NCI-H1694 (cell line): ENCODE measurements around the gene SOX6.

Source experiments
- DNase-seq: peaks from one replicate; lab custom pipeline; 2025; lab: John Stamatoyannopoulos, UW

The SOX6 gene

DNA sequence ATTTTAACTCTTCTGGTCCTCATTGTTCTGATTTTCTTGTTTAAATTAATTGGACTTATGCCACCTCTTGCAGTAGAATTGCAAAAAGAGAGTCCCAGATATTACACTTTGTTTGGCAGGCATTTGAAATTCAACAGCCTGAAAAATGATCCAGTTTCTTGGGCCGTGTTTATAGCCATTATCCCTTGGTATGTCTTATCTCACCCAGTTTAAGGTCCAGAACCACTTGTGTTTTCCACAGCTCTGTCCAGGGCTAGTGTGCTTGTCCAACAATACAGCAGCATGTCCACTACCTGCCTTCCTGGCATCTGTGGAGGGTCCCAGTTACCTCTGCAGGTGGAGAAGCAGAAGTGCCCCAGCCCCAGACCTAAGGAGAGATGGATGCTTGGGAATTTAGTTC is 397.4 kb downstream of the SOX6 start:
- no peak for DNase-seq

- no peak for DNase-seq
Measured at GRCh38 chr11:15957234-15957633, 399.1 kb downstream of the SOX6 start.

- DNase-seq = no peak
Measured at GRCh38 chr11:15956302-15956701, 400.0 kb downstream of the SOX6 start.

GRCh38 chr11:15955595-15955994 is 400.8 kb downstream of the SOX6 start:
- DNase-seq = no peak

DNA sequence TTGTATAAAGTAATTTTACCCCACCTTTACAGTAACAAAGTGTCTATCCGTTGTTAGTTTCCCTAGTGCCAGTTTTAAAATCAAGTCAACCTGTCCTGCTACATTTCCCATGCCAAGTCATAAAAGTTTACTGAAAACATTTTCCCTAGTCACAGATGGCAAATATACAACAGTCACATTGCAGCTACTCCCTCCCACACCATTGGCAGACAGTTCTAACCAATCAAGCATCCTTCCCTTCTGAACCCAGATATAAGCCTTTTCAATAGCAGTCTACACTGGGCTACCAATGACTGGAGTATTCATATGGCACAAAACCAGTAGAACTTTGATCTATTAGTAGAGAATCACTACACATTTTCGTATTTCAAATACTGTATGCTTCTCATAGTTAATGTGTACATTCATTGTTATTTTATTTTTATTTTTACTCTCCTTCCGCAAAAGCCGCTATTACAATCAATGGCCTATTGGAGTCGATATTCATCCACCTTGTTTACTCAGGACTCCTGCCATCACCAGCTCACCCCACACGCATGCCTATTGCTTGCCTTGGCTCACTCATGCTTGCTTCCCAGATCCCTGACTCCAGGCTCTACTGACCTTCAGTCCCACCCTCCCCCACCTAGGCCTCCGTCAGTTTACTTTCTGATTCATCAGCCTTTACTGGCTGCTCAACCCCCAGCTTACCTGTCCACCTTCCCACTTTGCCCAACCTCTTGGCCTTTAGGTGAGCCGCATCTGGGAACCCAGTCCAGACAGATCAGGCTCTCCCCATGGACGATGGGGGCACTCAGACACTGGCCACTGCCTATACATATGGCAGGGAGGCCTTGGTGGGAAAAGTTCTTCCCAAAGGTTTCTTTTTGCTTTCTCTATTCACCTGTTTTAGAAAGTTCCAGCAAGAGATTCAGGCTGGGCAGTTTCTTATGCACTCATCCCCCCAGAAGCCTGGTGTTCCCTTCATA is 408.4 kb downstream of the SOX6 start:
- no peak for DNase-seq

DNA sequence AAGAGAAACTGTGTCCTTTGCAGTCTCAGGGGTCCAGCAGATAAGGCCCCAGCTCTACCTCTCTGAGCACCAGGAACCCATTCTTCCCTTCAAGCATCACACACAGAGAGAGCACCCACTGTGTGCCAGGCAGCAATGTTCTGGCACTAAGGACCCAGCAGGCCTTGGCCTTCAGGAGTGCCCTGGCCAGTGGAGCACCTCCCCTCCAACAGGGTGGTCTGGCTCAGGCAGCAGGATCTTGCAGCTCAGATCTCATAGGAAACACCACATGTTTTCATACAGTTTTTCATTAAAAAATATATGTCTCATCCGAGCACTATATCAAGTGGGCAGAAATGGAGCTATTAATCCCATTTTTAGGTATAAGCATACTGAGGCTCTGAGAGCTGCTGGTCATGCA is 410.6 kb downstream of the SOX6 start:
- DNase-seq = no peak

GRCh38 chr11:15944460-15944859 is 411.9 kb downstream of the SOX6 start:
- no peak for DNase-seq

DNA sequence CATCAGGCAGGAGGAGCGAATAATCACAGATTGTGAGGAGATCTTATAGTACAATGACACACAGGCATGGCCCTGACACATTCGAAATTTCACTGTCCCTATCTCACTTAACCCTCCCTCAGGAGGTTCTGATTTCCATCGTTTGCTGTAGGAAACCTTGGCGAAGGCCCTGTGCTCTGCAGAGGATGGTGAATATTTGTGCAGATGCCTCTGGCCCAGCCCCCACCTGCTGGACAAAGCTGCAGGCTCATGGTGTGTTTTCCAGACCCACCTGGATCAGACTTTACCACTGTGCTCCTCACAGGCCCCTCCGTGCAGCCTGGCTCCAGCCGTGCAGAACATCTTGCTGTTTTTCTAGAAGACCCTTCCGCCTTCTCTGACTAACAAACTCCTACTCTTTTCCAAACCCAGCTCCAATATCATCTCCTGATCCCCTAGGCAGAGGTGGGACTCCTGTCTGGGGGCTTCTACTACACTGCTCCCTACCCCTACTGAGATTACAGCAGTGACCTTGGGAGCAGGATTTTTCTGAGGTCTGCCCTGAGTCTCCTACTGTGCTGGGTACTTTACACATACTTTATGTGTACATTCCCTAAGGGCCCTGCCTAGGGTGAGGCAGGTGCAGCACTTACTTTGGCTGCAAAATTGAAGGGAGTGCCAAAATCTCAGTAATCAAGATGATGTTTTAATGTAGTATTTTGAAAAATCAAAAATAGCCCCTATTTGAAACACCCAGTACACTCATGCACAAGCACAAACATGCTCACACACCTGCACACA is 412.7 kb downstream of the SOX6 start:
- DNase-seq = no peak

GRCh38 chr11:15942936-15943335 is 413.4 kb downstream of the SOX6 start:
- no peak for DNase-seq

GRCh38 chr11:15942126-15942525 is 414.2 kb downstream of the SOX6 start:
- no peak for DNase-seq

- DNase-seq = no peak
Measured at GRCh38 chr11:15941206-15941770, 415.1 kb downstream of the SOX6 start.

DNA sequence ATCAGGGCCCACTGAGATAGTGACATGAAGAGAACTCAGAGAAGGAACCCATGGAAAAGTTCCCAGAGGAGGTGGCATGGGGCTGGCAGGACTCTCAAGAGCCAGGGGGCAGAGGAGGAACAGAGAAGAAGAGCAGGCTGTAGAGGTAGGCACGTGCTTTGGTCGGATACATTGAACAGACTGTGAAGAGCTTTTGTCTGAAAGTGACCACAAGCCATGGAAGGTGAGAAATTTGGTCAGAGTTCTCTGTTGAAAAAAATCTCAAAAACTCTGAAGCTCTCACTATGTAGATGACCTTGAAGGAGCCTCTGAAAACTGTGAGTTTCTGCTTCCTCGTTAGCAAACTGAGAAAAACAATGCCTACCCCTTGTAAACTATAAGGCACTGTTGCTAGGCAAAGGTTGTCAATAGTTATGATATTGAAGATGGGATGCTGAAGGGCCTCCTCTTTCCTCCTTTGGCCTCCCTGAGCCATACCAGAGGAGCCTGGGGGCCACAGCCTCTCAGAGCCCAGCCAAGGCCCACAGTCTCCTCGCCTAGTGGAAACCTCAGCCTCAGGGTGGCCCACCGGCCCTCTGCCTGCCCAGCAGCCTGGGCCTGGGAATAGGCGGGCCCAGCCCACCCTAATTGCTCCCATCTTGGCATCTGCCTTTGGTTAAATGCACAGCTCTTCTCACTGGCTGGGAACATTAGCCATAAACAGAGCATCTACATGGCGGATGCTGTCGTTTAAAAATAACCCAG is 415.7 kb downstream of the SOX6 start:
- DNase-seq = no peak

DNA sequence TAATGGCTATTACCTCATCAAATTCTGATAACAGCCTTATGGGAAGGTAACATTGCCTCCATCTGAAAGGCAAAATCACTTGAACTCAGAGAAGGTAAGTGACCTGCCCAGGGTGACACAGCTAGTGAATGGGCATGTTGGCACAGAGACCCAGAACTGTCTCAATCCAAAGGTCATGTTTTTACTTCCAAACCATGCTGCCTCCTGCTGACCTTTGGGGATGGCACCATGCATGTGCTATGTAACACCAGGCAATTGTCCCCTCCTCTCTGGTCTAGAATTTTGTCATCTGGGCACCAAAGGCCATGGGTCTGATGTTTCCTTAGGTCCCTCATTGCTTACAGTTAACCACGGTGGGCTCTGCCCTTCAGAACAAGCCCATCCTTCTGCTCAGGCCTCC is 417.4 kb downstream of the SOX6 start:
- no peak for DNase-seq

DNA sequence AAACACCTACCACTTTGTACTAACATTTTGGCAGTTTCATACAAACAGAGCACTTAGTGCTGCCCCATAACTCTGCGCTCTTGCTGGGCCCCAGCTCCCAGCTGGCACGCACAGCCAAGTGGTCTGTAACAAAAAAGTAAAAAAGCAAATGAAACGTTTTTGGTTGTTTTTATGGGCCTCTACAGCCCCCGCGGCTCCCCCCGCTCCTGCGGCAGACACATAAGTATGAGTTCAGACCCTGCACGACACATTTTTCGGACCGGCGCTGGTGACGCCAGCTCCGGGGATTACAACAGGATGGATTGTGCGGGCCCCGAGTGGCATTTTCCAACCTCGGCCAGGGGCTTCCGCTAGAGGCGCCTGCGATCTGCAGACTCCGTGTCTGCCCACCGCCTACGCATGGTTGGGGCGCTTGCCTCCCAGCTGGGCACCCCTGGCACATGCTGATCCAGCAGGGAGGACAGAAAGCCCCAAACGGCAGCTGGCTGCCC is 418.2 kb downstream of the SOX6 start:
- DNase-seq = no peak

DNA sequence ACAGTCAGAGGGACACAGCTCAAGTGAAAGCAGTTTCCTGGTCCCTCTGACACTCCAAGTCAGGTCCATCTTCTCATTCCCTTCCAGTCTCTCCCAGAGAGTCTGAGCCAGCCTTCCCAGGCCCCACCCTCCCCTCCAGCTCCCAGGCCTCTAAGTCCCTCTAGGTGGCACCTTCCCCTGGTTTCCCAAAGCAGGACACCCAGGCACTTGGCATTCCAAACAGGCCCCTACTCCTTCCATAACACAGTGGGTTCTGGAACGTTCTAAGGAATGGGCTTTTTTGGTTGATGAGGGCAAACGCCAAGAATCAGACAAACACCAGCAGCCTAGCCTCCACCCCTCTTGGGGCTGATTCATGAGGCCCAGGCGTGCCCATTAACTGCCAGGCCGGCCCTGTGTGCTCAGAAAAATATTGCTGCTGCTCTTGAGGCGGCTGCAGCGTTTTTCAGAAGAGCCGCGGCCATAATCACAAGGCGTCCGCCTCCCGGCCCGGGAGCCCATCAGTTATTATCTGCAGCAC is 418.7 kb downstream of the SOX6 start:
- no peak for DNase-seq

- DNase-seq = no peak
Measured at GRCh38 chr11:15936011-15936410, 420.3 kb downstream of the SOX6 start.

GRCh38 chr11:15935373-15935772 is 421.0 kb downstream of the SOX6 start:
- no peak for DNase-seq

- no peak for DNase-seq
Measured at GRCh38 chr11:15933886-15934625, 422.3 kb downstream of the SOX6 start.

DNA sequence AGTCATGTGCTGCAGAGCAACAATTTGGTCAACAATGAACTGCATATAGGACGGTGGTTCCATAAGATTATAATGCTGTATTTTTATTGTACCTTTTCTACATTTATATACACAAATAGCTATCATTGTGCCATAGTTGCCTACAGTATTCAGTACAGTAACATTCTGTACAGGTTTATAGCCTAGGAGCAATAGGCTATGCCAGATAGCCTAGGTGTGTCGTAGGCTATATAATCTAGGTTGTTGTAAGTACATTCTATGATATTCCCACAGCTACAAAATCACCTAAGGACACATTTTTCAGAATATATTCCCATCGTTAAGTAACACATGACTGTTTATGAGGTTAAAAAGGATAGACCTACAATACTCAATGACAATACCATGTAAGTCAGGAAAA is 423.9 kb downstream of the SOX6 start:
- no peak for DNase-seq

- no peak for DNase-seq
Measured at GRCh38 chr11:15931497-15931896, 424.8 kb downstream of the SOX6 start.

DNA sequence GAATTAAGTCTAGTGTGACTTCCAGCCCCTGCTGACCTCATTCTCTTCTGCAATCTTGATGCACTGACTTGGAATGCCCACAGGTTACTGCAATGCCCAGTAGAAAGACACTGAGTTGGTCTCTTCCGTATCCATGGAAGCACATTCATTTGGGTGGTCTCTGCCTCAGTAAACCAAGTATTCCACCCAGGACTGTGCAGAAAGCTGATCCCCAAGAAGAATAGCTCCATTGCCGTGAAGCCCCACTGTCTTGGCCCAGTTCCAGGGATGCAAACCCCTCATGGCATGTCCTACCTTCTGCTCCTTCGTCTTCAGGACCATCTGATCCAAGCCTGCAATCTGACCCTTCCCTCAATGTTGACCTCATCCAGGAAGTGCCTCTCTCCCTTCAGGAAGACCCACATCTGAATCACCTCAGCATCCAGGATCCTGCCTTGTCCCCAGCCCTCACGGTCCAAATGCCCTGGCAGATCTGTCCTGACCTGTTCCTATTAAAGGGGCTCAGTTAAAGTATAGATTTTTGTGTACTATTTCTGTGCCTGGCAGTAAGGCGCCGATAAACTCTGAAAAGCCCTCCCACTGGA is 425.8 kb downstream of the SOX6 start:
- no peak for DNase-seq
